ENCODE data around the gene DOK6.

The DOK6 gene

GRCh38 chr18:69597561-69597960 is 196.9 kb downstream of the DOK6 start:
- no peak for TF ChIP-seq CTCF (IDR thresholded peaks at IDR 0.05)

- TF ChIP-seq CTCF (IDR thresholded peaks at IDR 0.05), result no peak
Measured at GRCh38 chr18:69599377-69599776, 198.7 kb downstream of the DOK6 start.

- TF ChIP-seq CTCF (IDR thresholded peaks at IDR 0.05), result no peak
Measured at GRCh38 chr18:69612242-69612641, 211.6 kb downstream of the DOK6 start.

GRCh38 chr18:69616114-69616513 is 215.4 kb downstream of the DOK6 start:
- no peak for TF ChIP-seq CTCF (IDR thresholded peaks at IDR 0.05)

- no peak for TF ChIP-seq CTCF (IDR thresholded peaks at IDR 0.05)
Measured at GRCh38 chr18:69617408-69617807, 216.7 kb downstream of the DOK6 start.

- no peak for TF ChIP-seq CTCF (IDR thresholded peaks at IDR 0.05)
Measured at GRCh38 chr18:69617888-69618287, 217.2 kb downstream of the DOK6 start.

- no peak for TF ChIP-seq CTCF (IDR thresholded peaks at IDR 0.05)
Measured at GRCh38 chr18:69622184-69622583, 221.5 kb downstream of the DOK6 start.

GRCh38 chr18:69622961-69623360 is 222.3 kb downstream of the DOK6 start:
- TF ChIP-seq CTCF (IDR thresholded peaks at IDR 0.05), result no peak

All from LNCAP (cell line).